Measurements from ENCODE around the gene OR4F15. TPM values are rescaled to one million over a fixed set of nuclear protein-coding genes. Genes with fewer than 3 reads are reported as not detected.

The OR4F15 gene
- polyA plus RNA-seq, 1 donor (not counting 4 experiments of a cell fraction or from before 2014, with no cell fraction given): not detected

- H3K9me3 ChIP-seq (ENCODE audit: control insufficient read depth, low read depth, low read length): no peaks in the 10 kb centered on the region
- H3K27ac ChIP-seq (ENCODE audit: control insufficient read depth, insufficient read depth, low read length): no peak overlapping the region
- no peaks in the 10 kb centered on the region for H3K36me3 ChIP-seq (ENCODE audit: control insufficient read depth in 2 of 2, extremely low read depth in 1 of 2, insufficient read depth in 2 of 2, low read length in 2 of 2)
- TF ChIP-seq, protein P1, sequence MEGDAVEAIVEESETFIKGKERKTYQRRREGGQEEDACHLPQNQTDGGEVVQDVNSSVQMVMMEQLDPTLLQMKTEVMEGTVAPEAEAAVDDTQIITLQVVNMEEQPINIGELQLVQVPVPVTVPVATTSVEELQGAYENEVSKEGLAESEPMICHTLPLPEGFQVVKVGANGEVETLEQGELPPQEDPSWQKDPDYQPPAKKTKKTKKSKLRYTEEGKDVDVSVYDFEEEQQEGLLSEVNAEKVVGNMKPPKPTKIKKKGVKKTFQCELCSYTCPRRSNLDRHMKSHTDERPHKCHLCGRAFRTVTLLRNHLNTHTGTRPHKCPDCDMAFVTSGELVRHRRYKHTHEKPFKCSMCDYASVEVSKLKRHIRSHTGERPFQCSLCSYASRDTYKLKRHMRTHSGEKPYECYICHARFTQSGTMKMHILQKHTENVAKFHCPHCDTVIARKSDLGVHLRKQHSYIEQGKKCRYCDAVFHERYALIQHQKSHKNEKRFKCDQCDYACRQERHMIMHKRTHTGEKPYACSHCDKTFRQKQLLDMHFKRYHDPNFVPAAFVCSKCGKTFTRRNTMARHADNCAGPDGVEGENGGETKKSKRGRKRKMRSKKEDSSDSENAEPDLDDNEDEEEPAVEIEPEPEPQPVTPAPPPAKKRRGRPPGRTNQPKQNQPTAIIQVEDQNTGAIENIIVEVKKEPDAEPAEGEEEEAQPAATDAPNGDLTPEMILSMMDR (optimal IDR thresholded peaks at IDR 0.05 in 1 of 3, IDR thresholded peaks at IDR 0.05 in 1 of 3, conservative IDR thresholded peaks at IDR 0.05 in 1 of 3; ENCODE audit: extremely low read depth in 1 of 3, insufficient read depth in 2 of 3, low read length in 3 of 3): no peak
- no peak for TF ChIP-seq EZH2 (IDR thresholded peaks at IDR 0.05; ENCODE audit: low read length)
- no peak for FAIRE-seq
- no peak for DNase-seq (ENCODE audit: low read depth, low spot score)
- H3K79me2 ChIP-seq (ENCODE audit: control insufficient read depth, insufficient read depth, low read length): no peaks in the 10 kb centered on the region
- H3K9me1 ChIP-seq (ENCODE audit: control insufficient read depth, extremely low read depth, insufficient read depth, low read length): no peaks in the 10 kb centered on the region
- no peak overlapping the region for H3K9ac ChIP-seq (ENCODE audit: control insufficient read depth, extremely low read depth, insufficient read depth, low read length)
- dilution Hi-C loops (cut with MboI; ENCODE audit: extremely low pct_ligation_motif_present, low sequenced_read_pairs): no loop called here
- no peak overlapping the region for H3K4me2 ChIP-seq (ENCODE audit: control insufficient read depth, extremely low read depth, insufficient read depth, low read depth, low read length)
- no peaks in the 10 kb centered on the region for H3K27me3 ChIP-seq (ENCODE audit: control insufficient read depth, extremely low read depth, insufficient read depth, low read length)
- no peak overlapping the region for H2AFZ ChIP-seq (ENCODE audit: control insufficient read depth, low read length)
- no peaks in the 10 kb centered on the region for H4K20me1 ChIP-seq (ENCODE audit: control insufficient read depth, extremely low read depth, insufficient read depth, low read length)
- no peaks in the 10 kb centered on the region for H3K4me1 ChIP-seq (ENCODE audit: control insufficient read depth, extremely low read depth, insufficient read depth, low read length)
- H3K4me3 ChIP-seq (ENCODE audit: control insufficient read depth in 2 of 3, extremely low read depth in 1 of 3, insufficient read depth in 2 of 3, low read depth in 1 of 3, low read length in 3 of 3): no peak overlapping the region
Observed at GRCh38 chr15:101827257-101827656, 15.3 kb downstream of the OR4F15 start.

DNA sequence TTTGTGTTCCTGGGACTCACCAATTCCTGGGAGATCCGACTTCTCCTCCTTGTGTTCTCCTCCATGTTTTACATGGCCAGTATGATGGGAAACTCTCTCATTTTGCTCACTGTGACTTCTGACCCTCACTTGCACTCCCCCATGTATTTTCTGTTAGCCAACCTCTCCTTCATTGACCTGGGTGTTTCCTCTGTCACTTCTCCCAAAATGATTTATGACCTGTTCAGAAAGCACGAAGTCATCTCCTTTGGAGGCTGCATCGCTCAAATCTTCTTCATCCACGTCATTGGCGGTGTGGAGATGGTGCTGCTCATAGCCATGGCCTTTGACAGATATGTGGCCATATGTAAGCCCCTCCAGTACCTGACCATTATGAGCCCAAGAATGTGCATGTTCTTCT is 16.8 kb downstream of the OR4F15 start:
- no peaks in the 10 kb centered on the region for H3K36me3 ChIP-seq (ENCODE audit: control insufficient read depth in 2 of 2, extremely low read depth in 1 of 2, insufficient read depth in 2 of 2, low read length in 2 of 2)
- no peak overlapping the region for H3K9ac ChIP-seq (ENCODE audit: control insufficient read depth, extremely low read depth, insufficient read depth, low read length)
- TF ChIP-seq, protein P1 (optimal IDR thresholded peaks at IDR 0.05 in 1 of 3, IDR thresholded peaks at IDR 0.05 in 1 of 3, conservative IDR thresholded peaks at IDR 0.05 in 1 of 3; ENCODE audit: extremely low read depth in 1 of 3, insufficient read depth in 2 of 3, low read length in 3 of 3): no peak
- TF ChIP-seq EZH2 (IDR thresholded peaks at IDR 0.05; ENCODE audit: low read length): no peak
- H3K4me3 ChIP-seq (ENCODE audit: control insufficient read depth in 2 of 3, extremely low read depth in 1 of 3, insufficient read depth in 2 of 3, low read depth in 1 of 3, low read length in 3 of 3): no peak overlapping the region
- no peaks in the 10 kb centered on the region for H3K9me3 ChIP-seq (ENCODE audit: control insufficient read depth, low read depth, low read length)
- no peaks in the 10 kb centered on the region for H3K79me2 ChIP-seq (ENCODE audit: control insufficient read depth, insufficient read depth, low read length)
- H2AFZ ChIP-seq (ENCODE audit: control insufficient read depth, low read length): no peak overlapping the region
- DNase-seq (ENCODE audit: low read depth, low spot score) (no peak), FAIRE-seq (no peak)
- H3K27ac ChIP-seq (ENCODE audit: control insufficient read depth, insufficient read depth, low read length): no peak overlapping the region
- no peak overlapping the region for H3K4me2 ChIP-seq (ENCODE audit: control insufficient read depth, extremely low read depth, insufficient read depth, low read depth, low read length)
- no peaks in the 10 kb centered on the region for H3K4me1 ChIP-seq (ENCODE audit: control insufficient read depth, extremely low read depth, insufficient read depth, low read length)
- H3K9me1 ChIP-seq (ENCODE audit: control insufficient read depth, extremely low read depth, insufficient read depth, low read length): no peaks in the 10 kb centered on the region
- H3K27me3 ChIP-seq (ENCODE audit: control insufficient read depth, extremely low read depth, insufficient read depth, low read length): no peaks in the 10 kb centered on the region
- no peaks in the 10 kb centered on the region for H4K20me1 ChIP-seq (ENCODE audit: control insufficient read depth, extremely low read depth, insufficient read depth, low read length)
- dilution Hi-C loops (cut with MboI; ENCODE audit: extremely low pct_ligation_motif_present, low sequenced_read_pairs): no loop called here

Data from keratinocyte (primary cell).